ENCODE results near the gene EDN1. TPM values are rescaled to one million over a fixed set of nuclear protein-coding genes. Genes with fewer than 3 reads are reported as not detected.

Gene EDN1
- total and polyA plus RNA-seq, 2 of the 13 experiments (the other 11 are each of a cell fraction or from before 2014, with no cell fraction given) = 0.15 to 1.2 TPM

DNA sequence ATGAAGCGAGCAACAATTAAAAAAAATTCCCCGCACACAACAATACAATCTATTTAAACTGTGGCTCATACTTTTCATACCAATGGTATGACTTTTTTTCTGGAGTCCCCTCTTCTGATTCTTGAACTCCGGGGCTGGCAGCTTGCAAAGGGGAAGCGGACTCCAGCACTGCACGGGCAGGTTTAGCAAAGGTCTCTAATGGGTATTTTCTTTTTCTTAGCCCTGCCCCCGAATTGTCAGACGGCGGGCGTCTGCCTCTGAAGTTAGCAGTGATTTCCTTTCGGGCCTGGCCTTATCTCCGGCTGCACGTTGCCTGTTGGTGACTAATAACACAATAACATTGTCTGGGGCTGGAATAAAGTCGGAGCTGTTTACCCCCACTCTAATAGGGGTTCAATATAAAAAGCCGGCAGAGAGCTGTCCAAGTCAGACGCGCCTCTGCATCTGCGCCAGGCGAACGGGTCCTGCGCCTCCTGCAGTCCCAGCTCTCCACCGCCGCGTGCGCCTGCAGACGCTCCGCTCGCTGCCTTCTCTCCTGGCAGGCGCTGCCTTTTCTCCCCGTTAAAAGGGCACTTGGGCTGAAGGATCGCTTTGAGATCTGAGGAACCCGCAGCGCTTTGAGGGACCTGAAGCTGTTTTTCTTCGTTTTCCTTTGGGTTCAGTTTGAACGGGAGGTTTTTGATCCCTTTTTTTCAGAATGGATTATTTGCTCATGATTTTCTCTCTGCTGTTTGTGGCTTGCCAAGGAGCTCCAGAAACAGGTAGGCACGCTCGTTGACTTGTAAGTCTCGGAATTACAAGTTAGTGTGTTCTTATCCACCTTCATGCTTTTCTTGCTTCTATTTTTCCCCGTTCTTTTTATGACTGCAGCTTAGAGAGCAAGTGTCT is at the start of gene EDN1 (continued):
- TF ChIP-seq, protein P1, sequence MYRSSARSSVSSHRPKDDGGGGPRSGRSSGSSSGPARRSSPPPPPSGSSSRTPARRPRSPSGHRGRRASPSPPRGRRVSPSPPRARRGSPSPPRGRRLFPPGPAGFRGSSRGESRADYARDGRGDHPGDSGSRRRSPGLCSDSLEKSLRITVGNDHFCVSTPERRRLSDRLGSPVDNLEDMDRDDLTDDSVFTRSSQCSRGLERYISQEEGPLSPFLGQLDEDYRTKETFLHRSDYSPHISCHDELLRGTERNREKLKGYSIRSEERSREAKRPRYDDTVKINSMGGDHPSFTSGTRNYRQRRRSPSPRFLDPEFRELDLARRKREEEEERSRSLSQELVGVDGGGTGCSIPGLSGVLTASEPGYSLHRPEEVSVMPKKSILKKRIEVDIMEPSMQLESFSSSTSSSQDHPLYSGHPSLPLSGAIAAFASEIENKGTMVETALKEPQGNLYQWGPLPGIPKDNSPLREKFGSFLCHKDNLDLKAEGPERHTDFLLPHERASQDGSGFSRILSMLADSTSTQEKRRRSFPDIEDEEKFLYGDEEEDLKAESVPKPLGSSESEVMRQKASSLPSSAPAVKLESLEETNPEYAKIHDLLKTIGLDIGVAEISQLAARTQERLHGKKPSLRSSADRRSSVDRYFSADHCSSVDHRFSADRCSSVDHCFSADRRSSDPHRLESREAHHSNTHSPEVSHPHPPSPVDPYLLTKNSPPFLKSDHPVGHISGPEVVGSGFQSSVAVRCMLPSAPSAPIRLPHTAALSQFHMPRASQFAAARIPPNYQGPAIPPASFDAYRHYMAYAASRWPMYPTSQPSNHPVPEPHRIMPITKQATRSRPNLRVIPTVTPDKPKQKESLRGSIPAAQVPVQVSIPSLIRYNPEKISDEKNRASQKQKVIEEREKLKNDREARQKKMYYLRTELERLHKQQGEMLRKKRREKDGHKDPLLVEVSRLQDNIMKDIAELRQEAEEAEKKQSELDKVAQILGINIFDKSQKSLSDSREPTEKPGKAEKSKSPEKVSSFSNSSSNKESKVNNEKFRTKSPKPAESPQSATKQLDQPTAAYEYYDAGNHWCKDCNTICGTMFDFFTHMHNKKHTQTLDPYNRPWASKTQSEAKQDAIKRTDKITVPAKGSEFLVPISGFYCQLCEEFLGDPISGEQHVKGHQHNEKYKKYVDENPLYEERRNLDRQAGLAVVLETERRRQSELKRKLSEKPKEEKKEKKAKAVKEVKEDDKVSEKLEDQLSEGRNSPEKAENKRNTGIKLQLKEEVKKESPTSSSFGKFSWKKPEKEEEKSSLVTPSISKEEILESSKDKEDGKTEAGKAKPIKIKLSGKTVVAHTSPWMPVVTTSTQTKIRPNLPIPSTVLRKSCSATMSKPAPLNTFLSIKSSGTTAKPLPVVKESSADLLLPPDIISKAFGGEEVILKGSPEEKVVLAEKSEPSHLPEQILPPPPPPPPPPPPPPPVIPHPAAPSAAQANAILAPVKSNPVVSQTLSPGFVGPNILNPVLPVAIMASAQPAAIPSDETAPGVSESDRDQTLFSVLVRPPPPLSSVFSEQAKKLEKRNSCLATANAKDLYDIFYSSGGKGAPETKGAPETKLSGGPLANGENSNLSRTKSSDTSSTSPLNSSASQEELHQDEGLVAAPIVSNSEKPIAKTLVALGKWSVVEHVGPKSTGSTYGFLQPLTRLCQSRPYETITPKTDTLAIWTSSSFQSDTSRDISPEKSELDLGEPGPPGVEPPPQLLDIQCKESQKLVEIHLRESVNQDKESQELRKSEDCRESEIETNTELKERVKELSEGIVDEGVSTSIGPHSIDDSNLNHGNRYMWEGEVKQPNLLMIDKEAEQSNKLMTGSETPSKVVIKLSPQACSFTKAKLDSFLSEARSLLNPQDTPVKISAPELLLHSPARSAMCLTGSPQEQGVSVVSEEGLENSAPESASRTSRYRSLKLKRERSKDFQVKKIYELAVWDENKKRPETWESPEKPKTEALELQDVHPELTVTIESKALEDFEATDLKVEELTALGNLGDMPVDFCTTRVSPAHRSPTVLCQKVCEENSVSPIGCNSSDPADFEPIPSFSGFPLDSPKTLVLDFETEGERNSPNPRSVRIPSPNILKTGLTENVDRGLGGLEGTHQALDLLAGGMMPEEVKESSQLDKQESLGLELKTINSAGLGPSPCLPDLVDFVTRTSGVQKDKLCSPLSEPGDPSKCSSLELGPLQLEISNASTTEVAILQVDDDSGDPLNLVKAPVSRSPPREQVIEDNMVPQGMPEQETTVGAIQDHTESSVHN (CRISPR knock-in tag; IDR thresholded peaks at IDR 0.05) = no peak
- TF ChIP-seq HMG20A (CRISPR knock-in tag; IDR thresholded peaks at IDR 0.05; ENCODE audit: borderline replicate concordance) = no peak
- no peak for TF ChIP-seq ZNF20 (CRISPR knock-in tag; IDR thresholded peaks at IDR 0.05)
- TF ChIP-seq, protein P2, sequence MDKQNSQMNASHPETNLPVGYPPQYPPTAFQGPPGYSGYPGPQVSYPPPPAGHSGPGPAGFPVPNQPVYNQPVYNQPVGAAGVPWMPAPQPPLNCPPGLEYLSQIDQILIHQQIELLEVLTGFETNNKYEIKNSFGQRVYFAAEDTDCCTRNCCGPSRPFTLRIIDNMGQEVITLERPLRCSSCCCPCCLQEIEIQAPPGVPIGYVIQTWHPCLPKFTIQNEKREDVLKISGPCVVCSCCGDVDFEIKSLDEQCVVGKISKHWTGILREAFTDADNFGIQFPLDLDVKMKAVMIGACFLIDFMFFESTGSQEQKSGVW (CRISPR knock-in tag; IDR thresholded peaks at IDR 0.05; ENCODE audit: borderline replicate concordance) = no peak
- TF ChIP-seq, protein P3, sequence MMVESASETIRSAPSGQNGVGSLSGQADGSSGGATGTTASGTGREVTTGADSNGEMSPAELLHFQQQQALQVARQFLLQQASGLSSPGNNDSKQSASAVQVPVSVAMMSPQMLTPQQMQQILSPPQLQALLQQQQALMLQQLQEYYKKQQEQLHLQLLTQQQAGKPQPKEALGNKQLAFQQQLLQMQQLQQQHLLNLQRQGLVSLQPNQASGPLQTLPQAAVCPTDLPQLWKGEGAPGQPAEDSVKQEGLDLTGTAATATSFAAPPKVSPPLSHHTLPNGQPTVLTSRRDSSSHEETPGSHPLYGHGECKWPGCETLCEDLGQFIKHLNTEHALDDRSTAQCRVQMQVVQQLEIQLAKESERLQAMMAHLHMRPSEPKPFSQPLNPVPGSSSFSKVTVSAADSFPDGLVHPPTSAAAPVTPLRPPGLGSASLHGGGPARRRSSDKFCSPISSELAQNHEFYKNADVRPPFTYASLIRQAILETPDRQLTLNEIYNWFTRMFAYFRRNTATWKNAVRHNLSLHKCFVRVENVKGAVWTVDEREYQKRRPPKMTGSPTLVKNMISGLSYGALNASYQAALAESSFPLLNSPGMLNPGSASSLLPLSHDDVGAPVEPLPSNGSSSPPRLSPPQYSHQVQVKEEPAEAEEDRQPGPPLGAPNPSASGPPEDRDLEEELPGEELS (CRISPR knock-in tag; IDR thresholded peaks at IDR 0.05) = 0 out of 2 replicates have a peak, but pooled peaks have one; percentile 29
- 0 out of 2 replicates have a peak, but pooled peaks have one; percentile 61 for TF ChIP-seq SCMH1 (CRISPR knock-in tag; IDR thresholded peaks at IDR 0.05; ENCODE audit: borderline replicate concordance)
- TF ChIP-seq, protein P4, sequence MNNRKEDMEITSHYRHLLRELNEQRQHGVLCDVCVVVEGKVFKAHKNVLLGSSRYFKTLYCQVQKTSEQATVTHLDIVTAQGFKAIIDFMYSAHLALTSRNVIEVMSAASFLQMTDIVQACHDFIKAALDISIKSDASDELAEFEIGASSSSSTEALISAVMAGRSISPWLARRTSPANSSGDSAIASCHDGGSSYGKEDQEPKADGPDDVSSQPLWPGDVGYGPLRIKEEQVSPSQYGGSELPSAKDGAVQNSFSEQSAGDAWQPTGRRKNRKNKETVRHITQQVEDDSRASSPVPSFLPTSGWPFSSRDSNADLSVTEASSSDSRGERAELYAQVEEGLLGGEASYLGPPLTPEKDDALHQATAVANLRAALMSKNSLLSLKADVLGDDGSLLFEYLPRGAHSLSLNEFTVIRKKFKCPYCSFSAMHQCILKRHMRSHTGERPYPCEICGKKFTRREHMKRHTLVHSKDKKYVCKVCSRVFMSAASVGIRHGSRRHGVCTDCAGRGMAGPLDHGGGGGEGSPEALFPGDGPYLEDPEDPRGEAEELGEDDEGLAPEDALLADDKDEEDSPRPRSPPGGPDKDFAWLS (CRISPR knock-in tag; IDR thresholded peaks at IDR 0.05; ENCODE audit: borderline replicate concordance) = no peak
- TF ChIP-seq HOXD1 (CRISPR knock-in tag; IDR thresholded peaks at IDR 0.05) = no peak
- TF ChIP-seq AKAP8 (CRISPR knock-in tag; IDR thresholded peaks at IDR 0.05) = no peak
- TF ChIP-seq, protein P5, sequence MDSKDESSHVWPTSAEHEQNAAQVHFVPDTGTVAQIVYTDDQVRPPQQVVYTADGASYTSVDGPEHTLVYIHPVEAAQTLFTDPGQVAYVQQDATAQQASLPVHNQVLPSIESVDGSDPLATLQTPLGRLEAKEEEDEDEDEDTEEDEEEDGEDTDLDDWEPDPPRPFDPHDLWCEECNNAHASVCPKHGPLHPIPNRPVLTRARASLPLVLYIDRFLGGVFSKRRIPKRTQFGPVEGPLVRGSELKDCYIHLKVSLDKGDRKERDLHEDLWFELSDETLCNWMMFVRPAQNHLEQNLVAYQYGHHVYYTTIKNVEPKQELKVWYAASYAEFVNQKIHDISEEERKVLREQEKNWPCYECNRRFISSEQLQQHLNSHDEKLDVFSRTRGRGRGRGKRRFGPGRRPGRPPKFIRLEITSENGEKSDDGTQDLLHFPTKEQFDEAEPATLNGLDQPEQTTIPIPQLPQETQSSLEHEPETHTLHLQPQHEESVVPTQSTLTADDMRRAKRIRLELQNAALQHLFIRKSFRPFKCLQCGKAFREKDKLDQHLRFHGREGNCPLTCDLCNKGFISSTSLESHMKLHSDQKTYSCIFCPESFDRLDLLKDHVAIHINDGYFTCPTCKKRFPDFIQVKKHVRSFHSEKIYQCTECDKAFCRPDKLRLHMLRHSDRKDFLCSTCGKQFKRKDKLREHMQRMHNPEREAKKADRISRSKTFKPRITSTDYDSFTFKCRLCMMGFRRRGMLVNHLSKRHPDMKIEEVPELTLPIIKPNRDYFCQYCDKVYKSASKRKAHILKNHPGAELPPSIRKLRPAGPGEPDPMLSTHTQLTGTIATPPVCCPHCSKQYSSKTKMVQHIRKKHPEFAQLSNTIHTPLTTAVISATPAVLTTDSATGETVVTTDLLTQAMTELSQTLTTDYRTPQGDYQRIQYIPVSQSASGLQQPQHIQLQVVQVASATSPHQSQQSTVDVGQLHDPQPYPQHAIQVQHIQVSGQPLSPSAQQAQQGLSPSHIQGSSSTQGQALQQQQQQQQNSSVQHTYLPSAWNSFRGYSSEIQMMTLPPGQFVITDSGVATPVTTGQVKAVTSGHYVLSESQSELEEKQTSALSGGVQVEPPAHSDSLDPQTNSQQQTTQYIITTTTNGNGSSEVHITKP (CRISPR knock-in tag; IDR thresholded peaks at IDR 0.05; ENCODE audit: low read depth) = no peak
